GM23338 (cell line): Measurements from ENCODE around the gene DNAJC7. TPM values are rescaled to one million over a fixed set of nuclear protein-coding genes. Genes with fewer than 3 reads are reported as not detected.

Experiments used
- ATAC-seq: fragments of 200-7000 bp; cut with Tn5 transposase; 3 replicates; pipeline ENCODE4 v1.9.1; 2020
- DNase-seq: peaks from one replicate; pipeline ENCODE4 v3.0.0-alpha.2; 2015; ENCODE audit warnings: low spot score
- H2AFZ ChIP-seq: fragments of 200-600 bp; sonication (generic); 2 replicates; pipeline ENCODE4 v1.8.0; 2016; ENCODE audit warnings: antibody characterized with exemption, mild to moderate bottlenecking, moderate library complexity
- H3F3A ChIP-seq: fragments of 200-600 bp; sonication (generic); replicated peaks from 2 replicates; pipeline ENCODE4 v1.8.0; 2017; ENCODE audit warnings: antibody characterized with exemption, mixed run types, low read depth
- H3K27ac ChIP-seq: fragments of 200-600 bp; sonication (generic); 2 replicates; pipeline ENCODE4 v1.6.1; 2016; ENCODE audit warnings: low read depth
- H3K27me3 ChIP-seq: fragments of 200-600 bp; sonication (generic); 2 replicates; pipeline ENCODE4 v1.8.0; 2016; ENCODE audit warnings: mild to moderate bottlenecking, mixed run types, moderate library complexity; ENCODE audit not compliant: insufficient read depth
- H3K36me3 ChIP-seq: fragments of 200-600 bp; sonication (generic); 2 replicates; pipeline ENCODE4 v1.8.0; 2016; ENCODE audit warnings: mild to moderate bottlenecking; ENCODE audit not compliant: insufficient read depth
- H3K4me1 ChIP-seq: fragments of 200-600 bp; sonication (generic); 2 replicates; pipeline ENCODE4 v1.8.0; 2016; ENCODE audit warnings: mild to moderate bottlenecking, moderate library complexity; ENCODE audit not compliant: insufficient read depth
- H3K4me2 ChIP-seq: fragments of 200-600 bp; sonication (generic); 2 replicates; pipeline ENCODE4 v1.7.1; 2017; ENCODE audit warnings: mixed run types
- H3K4me3 ChIP-seq: fragments of 200-600 bp; sonication (generic); 2 replicates; pipeline ENCODE4 v1.6.1; 2016; ENCODE audit warnings: mixed run types
- H3K79me2 ChIP-seq: fragments of 200-600 bp; sonication (generic); replicated peaks from 2 replicates; pipeline ENCODE4 v1.8.0; 2017; ENCODE audit warnings: mild to moderate bottlenecking; ENCODE audit not compliant: insufficient read depth
- H3K9me2 ChIP-seq: fragments of 200-600 bp; sonication (generic); 2 replicates; pipeline ENCODE4 v1.8.0; 2017; ENCODE audit not compliant: insufficient read depth
- H4K20me1 ChIP-seq: fragments of 200-600 bp; sonication (generic); replicated peaks from 2 replicates; pipeline ENCODE4 v1.8.0; 2017; ENCODE audit warnings: mild to moderate bottlenecking; ENCODE audit not compliant: insufficient read depth
- H3K27ac Mint-ChIP-seq: 2 replicates; pipeline ENCODE4 v1.8.0; 2020; ENCODE audit warnings: inconsistent platforms, mild to moderate bottlenecking, moderate library complexity, mixed read lengths
- H3K27me3 Mint-ChIP-seq: 3 replicates; pipeline ENCODE4 v1.8.0; 2022; ENCODE audit warnings: low read depth, mild to moderate bottlenecking, moderate library complexity, mixed read lengths, inconsistent platforms; ENCODE audit not compliant: insufficient read depth, poor library complexity
- H3K36me3 Mint-ChIP-seq: 3 replicates; pipeline ENCODE4 v1.8.0; 2021; ENCODE audit warnings: low read depth, mild to moderate bottlenecking, inconsistent platforms, moderate library complexity, mixed read lengths
- H3K4me1 Mint-ChIP-seq: 3 replicates; pipeline ENCODE4 v1.8.0; 2020; ENCODE audit warnings: mild to moderate bottlenecking, inconsistent platforms, mixed read lengths
- H3K4me3 Mint-ChIP-seq: 3 replicates; pipeline ENCODE4 v1.8.0; 2021; ENCODE audit warnings: moderate library complexity, mild to moderate bottlenecking, inconsistent platforms, mixed read lengths
- H3K9me3 Mint-ChIP-seq: 3 replicates; pipeline ENCODE4 v1.8.0; 2020; ENCODE audit warnings: moderate library complexity, mild to moderate bottlenecking, inconsistent platforms, mixed read lengths
- CREB1 ChIP-seq: fragments of 250-450 bp; sonication (Bioruptor Pico); IDR thresholded peaks from 2 replicates; pipeline ENCODE4 v1.5.0; 2020; ENCODE audit warnings: low read depth, mild to moderate bottlenecking, moderate library complexity
- CTCF ChIP-seq, 2 experiments: fragments of 200-600 bp in 1 of 2; sonication (generic) in 1 of 2; conservative IDR thresholded peaks; 2 replicates each; pipeline versions ENCODE4 v1.5.1 to v1.6.1; 2016 to 2017; ENCODE audit warnings: antibody characterized with exemption in 2 of 2, low read depth in 2 of 2, mild to moderate bottlenecking in 2 of 2, moderate library complexity in 1 of 2
- ETS1 ChIP-seq: IDR thresholded peaks from 2 replicates; pipeline ENCODE4 v1.6.1; 2016; ENCODE audit warnings: antibody characterized with exemption
- EZH2 ChIP-seq: fragments of 200-600 bp; sonication (generic); IDR thresholded peaks from one replicate; pipeline ENCODE4 v1.8.0; 2017; ENCODE audit warnings: antibody characterized with exemption, mild to moderate bottlenecking, low read depth; ENCODE audit not compliant: unreplicated experiment
- EZH2phosphoT487 ChIP-seq: fragments of 200-600 bp; sonication (generic); IDR thresholded peaks from one replicate; pipeline ENCODE4 v1.8.1; 2018; ENCODE audit warnings: antibody characterized with exemption; ENCODE audit not compliant: unreplicated experiment
- JUNB ChIP-seq: IDR thresholded peaks from one replicate; pipeline ENCODE4 v1.6.1; 2016; ENCODE audit warnings: antibody characterized with exemption; ENCODE audit not compliant: unreplicated experiment
- NANOG ChIP-seq: IDR thresholded peaks from 2 replicates; pipeline ENCODE4 v1.6.1; 2016; ENCODE audit warnings: antibody characterized with exemption, borderline replicate concordance
- POLR2AphosphoS5 ChIP-seq: IDR thresholded peaks from 2 replicates; pipeline ENCODE4 v1.6.1; 2016; ENCODE audit warnings: antibody characterized with exemption, low read depth
- REST ChIP-seq: IDR thresholded peaks from one replicate; pipeline ENCODE4 v1.6.1; 2018; ENCODE audit warnings: antibody characterized with exemption; ENCODE audit not compliant: unreplicated experiment
- STAT1 ChIP-seq: IDR thresholded peaks from one replicate; pipeline ENCODE4 v1.6.1; 2016; ENCODE audit warnings: antibody characterized with exemption; ENCODE audit not compliant: unreplicated experiment
- ZNF114 ChIP-seq: fragments of 250-450 bp; sonication (Bioruptor Pico); IDR thresholded peaks from 2 replicates; pipeline ENCODE4 v1.5.0; 2020; ENCODE audit warnings: mild to moderate bottlenecking, moderate library complexity
- ZNF331 ChIP-seq: fragments of 250-450 bp; sonication (Bioruptor Pico); IDR thresholded peaks from 2 replicates; pipeline ENCODE4 v1.5.0; 2020; ENCODE audit warnings: low read depth, mild to moderate bottlenecking, moderate library complexity
- ZNF462 ChIP-seq: fragments of 250-450 bp; sonication (Bioruptor Pico); IDR thresholded peaks from 2 replicates; pipeline ENCODE4 v1.5.0; 2020; ENCODE audit warnings: mild to moderate bottlenecking, moderate library complexity
- polyA plus RNA-seq: library from polyadenylated mRNA; unstranded; fragments of >200 nt; fragmentation: Nextera tagmentation; extraction: Ambion mirVana; gene quantifications from 2 replicates; pipeline ENCODE4 v1.2.1, GENCODE V29; 2016
- total RNA-seq: library from RNA; depleted of rRNA; stranded (reverse); fragments of >200 nt; shearing (Covaris generic); gene quantifications from 2 replicates; pipeline ENCODE4 v1.2.3, GENCODE V29; 2014

DNAJC7 gene
- total and polyA plus RNA-seq, 2 experiments from 2014 or later: 139 to 141 TPM

- no peak overlapping the region for H2AFZ ChIP-seq
These were observed 45.3 kb downstream of the DNAJC7 start for GRCh38 chr17:41971721-41972523.

More at GRCh38 chr17:41971721-41972523, 45.3 kb downstream of the DNAJC7 start:
- H3K27me3 ChIP-seq: no peaks in the 10 kb centered on the region
- no peaks in the 10 kb centered on the region for H3K9me2 ChIP-seq
- TF ChIP-seq ZNF331 (CRISPR knock-in tag): no peak
- TF ChIP-seq ETS1: no peak
- TF ChIP-seq CTCF (conservative IDR thresholded peaks at IDR 0.05; ENCODE audit: low read depth in 2 of 2): no peak
- no peak for TF ChIP-seq EZH2phosphoT487
- TF ChIP-seq JUNB: no peak
- no peak for TF ChIP-seq ZNF114
- no peak for TF ChIP-seq CREB1 (CRISPR knock-in tag)
- TF ChIP-seq REST: no peak
- no peak for TF ChIP-seq ZNF462
- TF ChIP-seq STAT1: no peak
- no peak for TF ChIP-seq EZH2
- no peak for TF ChIP-seq NANOG
- TF ChIP-seq POLR2AphosphoS5: no peak; the same call in 1 of the 2 replicates
- Mint-ChIP-seq H3K4me1 (peaks cover 6% of the 10 kb centered on the region), H3K9me3 (no peaks in the 10 kb centered on the region), H3K36me3 (peaks cover 72% of the 10 kb centered on the region), H3K27ac (no peak overlapping the region), H3K4me3 (no peak overlapping the region; the same call in 2 of the 3 replicates), H3K27me3 (peaks cover 6% of the 10 kb centered on the region)
- H3K4me1 ChIP-seq: peaks cover 6% of the 10 kb centered on the region; the same call in 1 of the 2 replicates
- no peak overlapping the region for H3K27ac ChIP-seq
- H3K79me2 ChIP-seq: no peaks in the 10 kb centered on the region
- no peak for DNase-seq
- peaks cover 7% of the 10 kb centered on the region for H4K20me1 ChIP-seq
- no peak overlapping the region for H3K4me2 ChIP-seq
- no peak overlapping the region for H3K4me3 ChIP-seq
- peaks cover 22% of the 10 kb centered on the region for H3K36me3 ChIP-seq
- ATAC-seq: no peak
- peaks cover 18% of the 10 kb centered on the region for H3F3A ChIP-seq
